Left hindlimb (tissue), 1 donor: ENCODE results near the gene CFAP100.

Experiments
- DNase-seq: peaks from one replicate; pipeline ENCODE4 v3.0.0-alpha.2; 2018

The CFAP100 gene

GRCh38 chr3:126446301-126446700 lies 51.6 kb downstream of the CFAP100 start:
- no peak for DNase-seq

DNA sequence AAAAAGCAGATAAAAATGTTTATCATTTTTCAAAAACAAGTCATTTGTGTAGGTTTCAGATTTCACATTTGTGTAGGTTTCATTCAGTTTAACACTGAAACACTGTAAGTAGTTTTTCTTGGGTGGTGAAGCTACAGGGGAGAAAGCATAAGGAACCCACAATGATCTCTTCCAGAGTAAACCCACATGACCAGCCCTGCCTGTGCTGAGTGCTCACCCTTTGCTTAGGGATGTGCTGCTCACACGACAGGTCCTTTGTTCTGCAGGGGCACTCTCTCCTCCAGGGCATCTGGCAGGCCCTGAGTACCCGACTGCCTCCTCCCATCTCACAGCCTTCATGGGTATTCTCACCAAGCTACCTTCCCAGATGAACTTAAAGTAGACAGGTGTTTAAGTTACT lies 52.1 kb downstream of the CFAP100 start:
- DNase-seq, result no peak

DNA sequence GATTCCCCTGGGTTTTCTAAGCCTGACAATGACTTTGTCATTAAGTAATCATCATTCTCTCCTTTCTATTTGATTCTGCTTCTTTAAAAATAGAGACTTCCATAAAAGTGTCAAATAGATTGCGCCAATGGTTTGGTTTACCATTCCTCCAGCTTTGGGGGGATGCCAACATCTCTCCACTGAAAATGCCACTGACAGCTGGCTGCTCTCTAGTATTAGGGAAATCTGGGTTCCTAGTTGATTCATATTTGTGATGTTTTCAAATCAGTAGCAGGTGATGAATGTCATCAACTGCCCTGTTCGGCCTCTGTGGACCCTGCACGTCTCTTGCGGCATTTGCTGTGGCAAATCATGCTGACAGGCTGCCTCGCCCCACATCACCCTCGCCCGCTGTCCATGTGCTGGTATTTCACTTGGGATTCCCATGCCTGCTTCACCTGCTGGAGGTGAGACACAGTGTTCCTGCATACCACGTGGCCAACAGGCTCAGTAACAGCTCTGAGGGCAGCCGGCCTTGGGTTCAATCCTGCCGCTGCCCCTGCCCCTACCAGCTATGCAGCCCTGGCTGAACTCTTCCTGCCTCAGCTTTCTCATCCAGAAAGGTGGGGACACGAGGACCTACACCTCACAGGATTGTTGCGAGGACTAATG lies 52.9 kb downstream of the CFAP100 start:
- no peak for DNase-seq

- no peak for DNase-seq
Measured at GRCh38 chr3:126448136-126448892, 53.6 kb downstream of the CFAP100 start.

GRCh38 chr3:126448893-126449180 lies 54.1 kb downstream of the CFAP100 start:
- no peak for DNase-seq

- no peak for DNase-seq
Measured at GRCh38 chr3:126449621-126450051, 54.9 kb downstream of the CFAP100 start.

DNA sequence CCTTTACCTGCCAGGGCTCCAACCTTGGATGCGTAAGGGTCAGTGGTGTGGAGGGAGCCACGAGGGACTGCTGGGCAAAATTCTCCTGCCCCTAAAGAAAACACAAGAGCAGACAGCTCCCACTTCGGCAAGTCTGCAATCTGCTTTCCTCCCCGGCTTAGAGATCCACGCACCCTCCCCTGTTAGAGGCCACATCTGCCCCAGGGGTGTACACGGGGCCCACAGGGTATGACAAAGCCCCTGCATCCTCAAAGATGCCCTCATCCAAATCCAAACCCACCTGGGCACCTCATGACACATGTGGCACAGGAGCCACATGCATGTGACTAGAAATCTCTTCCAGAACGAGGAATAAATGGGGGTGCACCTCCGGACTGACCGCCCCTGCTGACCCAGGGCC lies 55.5 kb downstream of the CFAP100 start:
- DNase-seq, result no peak

- no peak for DNase-seq
Measured at GRCh38 chr3:126450744-126451143, 56.0 kb downstream of the CFAP100 start.

GRCh38 chr3:126451511-126451910 lies 56.8 kb downstream of the CFAP100 start:
- no peak for DNase-seq

DNA sequence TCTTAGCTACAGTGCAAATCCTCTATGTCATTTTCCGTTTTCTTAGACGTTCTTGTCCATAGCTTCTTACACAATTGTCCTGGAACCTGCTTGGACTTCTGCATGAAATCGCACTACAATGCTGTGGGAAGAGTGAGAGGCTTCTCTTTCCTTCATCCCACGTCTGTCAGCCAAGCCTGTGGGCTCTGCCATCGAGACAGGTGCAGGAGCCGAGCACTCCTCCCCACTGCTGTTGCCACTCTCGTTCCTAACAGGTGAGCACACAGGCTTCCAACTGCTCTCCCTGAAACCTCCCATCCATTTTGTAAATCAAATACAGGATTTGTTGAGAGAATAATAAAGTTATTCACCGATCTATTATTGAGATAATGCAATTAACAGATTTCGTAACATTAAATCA lies 57.5 kb downstream of the CFAP100 start:
- DNase-seq, result no peak

- DNase-seq, result no peak
Measured at GRCh38 chr3:126454025-126454424, 59.3 kb downstream of the CFAP100 start.

- no peak for DNase-seq
Measured at GRCh38 chr3:126454437-126455198, 59.9 kb downstream of the CFAP100 start.

- DNase-seq, result no peak
Measured at GRCh38 chr3:126456211-126456610, 61.5 kb downstream of the CFAP100 start.

DNA sequence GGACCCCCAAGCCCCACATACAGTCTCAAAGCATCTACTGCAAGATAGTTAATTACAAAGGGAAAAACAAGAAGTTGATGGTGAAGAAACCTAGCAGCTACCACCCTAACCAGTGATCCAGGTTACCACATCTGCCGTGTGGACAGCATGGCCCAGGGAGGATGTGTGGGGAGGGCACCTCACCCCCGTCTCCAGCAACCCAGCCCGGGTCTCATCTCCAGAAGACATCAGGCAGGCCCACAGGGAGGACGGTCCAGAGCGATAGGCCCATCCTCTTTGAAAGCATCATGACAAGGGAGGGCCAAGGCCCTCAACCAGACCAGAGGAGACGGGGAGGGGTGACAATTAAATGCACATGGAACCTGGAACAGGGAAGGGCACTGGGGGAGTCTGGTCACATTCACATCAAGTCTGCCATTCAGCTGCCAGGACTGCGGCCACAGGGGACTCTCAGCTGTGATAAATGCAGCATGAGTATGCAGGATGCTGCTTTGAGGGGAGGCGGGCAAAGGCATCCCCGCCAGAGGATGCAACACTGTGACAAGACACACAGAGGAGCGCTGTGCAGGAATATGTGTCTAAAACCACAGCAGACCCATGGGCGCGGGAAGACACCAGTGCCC lies 62.2 kb downstream of the CFAP100 start:
- DNase-seq, result no peak

DNA sequence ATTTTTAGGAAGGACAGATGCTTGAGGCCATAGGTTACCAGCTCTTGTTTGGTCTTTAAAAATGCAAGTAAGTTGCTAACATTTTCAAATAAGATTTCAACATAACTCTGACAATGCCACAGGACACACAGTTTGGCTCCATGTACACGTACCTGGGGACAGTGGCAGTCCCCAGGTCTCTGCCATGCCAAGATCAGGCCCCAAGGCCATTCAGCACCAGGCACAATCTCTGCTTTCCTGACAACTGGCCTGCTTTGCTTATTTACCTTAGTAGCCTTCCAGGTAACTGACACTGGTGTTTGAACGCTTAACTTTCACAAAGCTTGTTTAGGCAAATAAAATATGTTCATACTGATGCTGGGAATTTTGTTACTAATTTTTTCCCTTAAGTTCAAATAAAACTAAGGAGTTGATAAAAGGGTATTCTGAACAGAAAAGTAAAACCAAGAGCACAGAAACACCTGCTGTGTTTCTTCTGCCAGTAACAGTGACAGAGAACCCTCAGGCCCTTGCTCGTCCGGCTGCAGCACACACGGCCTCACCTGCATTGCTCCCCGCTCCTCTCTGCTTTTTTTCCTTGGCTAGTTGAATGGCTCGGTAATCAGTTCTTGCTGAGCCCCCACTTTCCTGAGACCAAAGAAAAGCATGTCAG lies 64.5 kb downstream of the CFAP100 start:
- no peak for DNase-seq

DNA sequence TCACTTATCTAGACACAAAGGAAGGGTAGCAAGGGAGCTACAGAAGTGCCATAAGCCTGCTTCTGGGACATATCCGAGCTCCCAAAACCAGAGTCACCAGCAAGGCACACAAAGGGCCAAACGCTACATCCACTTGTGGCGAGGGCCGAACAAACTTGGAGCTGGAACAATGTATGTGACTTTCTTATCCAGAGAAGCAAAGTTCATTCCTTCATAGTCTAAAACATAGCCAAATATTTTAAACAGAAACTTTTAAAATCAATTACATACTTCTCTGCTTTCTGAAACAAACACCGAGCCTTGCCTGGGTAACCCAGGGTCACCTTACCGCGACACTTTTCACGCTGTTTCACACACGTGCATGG lies 65.0 kb downstream of the CFAP100 start:
- no peak for DNase-seq

DNA sequence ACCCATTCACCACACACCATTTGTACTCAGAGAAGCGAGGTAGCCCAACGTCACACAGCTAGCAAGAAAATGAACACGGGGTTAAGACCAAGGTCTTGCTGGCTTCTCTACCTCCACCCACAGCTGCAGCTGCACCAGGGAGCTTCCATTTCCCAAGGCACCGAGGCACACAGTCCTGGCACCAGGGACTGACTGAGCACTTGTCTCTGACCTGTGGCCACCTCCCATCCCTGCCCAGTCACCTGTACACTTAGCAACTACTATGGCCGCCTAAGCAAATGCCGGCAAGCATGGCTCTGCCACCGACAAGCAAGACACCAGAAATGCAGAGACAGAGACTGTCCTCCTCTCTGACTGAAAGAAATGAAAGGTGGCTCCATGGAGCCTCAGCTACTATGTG lies 65.7 kb downstream of the CFAP100 start:
- no peak for DNase-seq

DNA sequence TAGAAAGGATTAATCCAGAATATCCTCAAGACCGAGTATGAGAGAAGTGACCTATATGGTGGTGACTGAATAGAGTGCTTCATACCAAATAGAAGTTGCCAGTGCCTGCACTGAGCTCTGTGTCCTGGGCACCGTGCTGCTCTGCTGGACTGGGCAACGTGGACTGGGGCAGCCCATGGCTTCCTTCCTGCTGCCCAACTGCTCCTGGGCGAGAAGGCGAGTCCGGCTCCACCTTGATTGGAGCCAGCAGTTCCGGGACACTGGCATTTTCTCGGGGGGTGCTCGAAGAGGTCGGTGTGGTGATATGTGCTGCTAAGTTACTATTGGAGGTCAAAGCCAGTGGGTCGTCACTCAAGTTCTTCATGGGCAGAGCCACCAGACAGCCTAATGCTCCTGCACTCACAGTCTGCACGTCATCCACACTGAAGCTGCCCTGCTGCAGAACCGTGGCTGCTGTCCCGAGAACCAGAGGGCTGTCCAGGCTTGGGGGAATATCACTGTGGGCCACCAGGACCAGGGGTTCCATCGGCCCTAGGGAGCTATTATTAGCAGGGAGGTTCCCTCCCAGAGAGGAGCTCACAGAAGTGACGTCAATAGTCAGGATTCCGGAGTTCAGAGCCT lies 66.9 kb downstream of the CFAP100 start:
- DNase-seq, result no peak

- no peak for DNase-seq
Measured at GRCh38 chr3:126463521-126463920, 68.8 kb downstream of the CFAP100 start.

GRCh38 chr3:126464093-126464492 lies 69.4 kb downstream of the CFAP100 start:
- DNase-seq, result no peak

- no peak for DNase-seq
Measured at GRCh38 chr3:126464494-126464893, 69.8 kb downstream of the CFAP100 start.

GRCh38 chr3:126464997-126465396 lies 70.3 kb downstream of the CFAP100 start:
- DNase-seq, result no peak
